ENCODE results near the gene CYB5R4.

DNA sequence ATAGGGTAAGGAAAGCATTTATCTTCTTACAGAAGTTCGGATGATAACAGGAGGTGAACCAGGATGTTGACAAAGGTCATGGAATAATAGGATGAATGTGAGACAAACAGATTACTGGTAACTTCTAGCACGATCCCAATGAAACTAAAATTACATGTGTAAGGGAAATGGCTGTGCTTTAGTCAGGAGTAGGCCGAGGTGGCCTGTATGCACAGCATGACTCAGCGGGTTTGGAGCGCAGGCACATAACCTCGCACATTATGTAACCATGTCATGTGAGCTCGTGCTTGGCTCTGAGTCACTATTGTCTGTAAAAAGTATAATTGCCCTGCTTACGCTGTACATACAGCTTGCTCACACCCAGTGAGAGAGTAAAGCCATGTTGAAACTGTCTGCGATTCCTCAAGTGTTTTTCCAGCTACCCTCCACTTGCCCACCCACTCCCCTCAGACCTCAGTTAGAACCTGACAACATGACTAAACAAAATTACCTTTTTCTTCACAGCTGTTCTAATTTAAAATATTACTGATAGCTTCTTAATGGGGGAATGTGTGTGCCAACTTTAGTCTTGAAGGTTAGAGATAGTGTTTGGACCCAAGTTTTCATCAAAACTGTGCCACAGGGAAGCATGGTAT lies 8.2 kb downstream of the CYB5R4 start:
- TF ChIP-seq, protein P1, sequence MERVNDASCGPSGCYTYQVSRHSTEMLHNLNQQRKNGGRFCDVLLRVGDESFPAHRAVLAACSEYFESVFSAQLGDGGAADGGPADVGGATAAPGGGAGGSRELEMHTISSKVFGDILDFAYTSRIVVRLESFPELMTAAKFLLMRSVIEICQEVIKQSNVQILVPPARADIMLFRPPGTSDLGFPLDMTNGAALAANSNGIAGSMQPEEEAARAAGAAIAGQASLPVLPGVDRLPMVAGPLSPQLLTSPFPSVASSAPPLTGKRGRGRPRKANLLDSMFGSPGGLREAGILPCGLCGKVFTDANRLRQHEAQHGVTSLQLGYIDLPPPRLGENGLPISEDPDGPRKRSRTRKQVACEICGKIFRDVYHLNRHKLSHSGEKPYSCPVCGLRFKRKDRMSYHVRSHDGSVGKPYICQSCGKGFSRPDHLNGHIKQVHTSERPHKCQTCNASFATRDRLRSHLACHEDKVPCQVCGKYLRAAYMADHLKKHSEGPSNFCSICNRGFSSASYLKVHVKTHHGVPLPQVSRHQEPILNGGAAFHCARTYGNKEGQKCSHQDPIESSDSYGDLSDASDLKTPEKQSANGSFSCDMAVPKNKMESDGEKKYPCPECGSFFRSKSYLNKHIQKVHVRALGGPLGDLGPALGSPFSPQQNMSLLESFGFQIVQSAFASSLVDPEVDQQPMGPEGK (CRISPR knock-in tag; IDR thresholded peaks at IDR 0.05; ENCODE audit: borderline replicate concordance), result no peak
- TF ChIP-seq GLIS3 (CRISPR knock-in tag; IDR thresholded peaks at IDR 0.05), result no peak
- TF ChIP-seq OSR1 (CRISPR knock-in tag; IDR thresholded peaks at IDR 0.05), result no peak
- TF ChIP-seq, protein P2, sequence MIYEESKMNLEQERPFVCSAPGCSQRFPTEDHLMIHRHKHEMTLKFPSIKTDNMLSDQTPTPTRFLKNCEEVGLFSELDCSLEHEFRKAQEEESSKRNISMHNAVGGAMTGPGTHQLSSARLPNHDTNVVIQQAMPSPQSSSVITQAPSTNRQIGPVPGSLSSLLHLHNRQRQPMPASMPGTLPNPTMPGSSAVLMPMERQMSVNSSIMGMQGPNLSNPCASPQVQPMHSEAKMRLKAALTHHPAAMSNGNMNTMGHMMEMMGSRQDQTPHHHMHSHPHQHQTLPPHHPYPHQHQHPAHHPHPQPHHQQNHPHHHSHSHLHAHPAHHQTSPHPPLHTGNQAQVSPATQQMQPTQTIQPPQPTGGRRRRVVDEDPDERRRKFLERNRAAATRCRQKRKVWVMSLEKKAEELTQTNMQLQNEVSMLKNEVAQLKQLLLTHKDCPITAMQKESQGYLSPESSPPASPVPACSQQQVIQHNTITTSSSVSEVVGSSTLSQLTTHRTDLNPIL (CRISPR knock-in tag; IDR thresholded peaks at IDR 0.05; ENCODE audit: low read depth), result no peak
- no peak for TF ChIP-seq PPARA (CRISPR knock-in tag; IDR thresholded peaks at IDR 0.05; ENCODE audit: borderline replicate concordance)
- TF ChIP-seq SNAI2 (CRISPR knock-in tag; IDR thresholded peaks at IDR 0.05), result no peak
- no peak for TF ChIP-seq ISL1 (CRISPR knock-in tag; IDR thresholded peaks at IDR 0.05)
- TF ChIP-seq, protein P3, sequence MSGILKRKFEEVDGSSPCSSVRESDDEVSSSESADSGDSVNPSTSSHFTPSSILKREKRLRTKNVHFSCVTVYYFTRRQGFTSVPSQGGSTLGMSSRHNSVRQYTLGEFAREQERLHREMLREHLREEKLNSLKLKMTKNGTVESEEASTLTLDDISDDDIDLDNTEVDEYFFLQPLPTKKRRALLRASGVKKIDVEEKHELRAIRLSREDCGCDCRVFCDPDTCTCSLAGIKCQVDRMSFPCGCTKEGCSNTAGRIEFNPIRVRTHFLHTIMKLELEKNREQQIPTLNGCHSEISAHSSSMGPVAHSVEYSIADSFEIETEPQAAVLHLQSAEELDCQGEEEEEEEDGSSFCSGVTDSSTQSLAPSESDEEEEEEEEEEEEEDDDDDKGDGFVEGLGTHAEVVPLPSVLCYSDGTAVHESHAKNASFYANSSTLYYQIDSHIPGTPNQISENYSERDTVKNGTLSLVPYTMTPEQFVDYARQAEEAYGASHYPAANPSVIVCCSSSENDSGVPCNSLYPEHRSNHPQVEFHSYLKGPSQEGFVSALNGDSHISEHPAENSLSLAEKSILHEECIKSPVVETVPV (CRISPR knock-in tag; IDR thresholded peaks at IDR 0.05), result no peak
- TF ChIP-seq ZFP30 (CRISPR knock-in tag; IDR thresholded peaks at IDR 0.05), result no peak
- TF ChIP-seq CSDC2 (CRISPR knock-in tag; IDR thresholded peaks at IDR 0.05), result no peak
- no peak for TF ChIP-seq RARB (CRISPR knock-in tag; IDR thresholded peaks at IDR 0.05)
- no peak for TF ChIP-seq ZFP3 (CRISPR knock-in tag; IDR thresholded peaks at IDR 0.05)
- no peak for TF ChIP-seq ESRRG (CRISPR knock-in tag; IDR thresholded peaks at IDR 0.05)
- no peak for TF ChIP-seq BACH2 (CRISPR knock-in tag; IDR thresholded peaks at IDR 0.05; ENCODE audit: borderline replicate concordance)
